Measurements from ENCODE around the gene BCL7A. TPM values are rescaled to one million over a fixed set of nuclear protein-coding genes. Genes with fewer than 3 reads are reported as not detected.
"Not testable (repeated sequence)": the region's sequence is repeated elsewhere in the genome, so short reads cannot be mapped to it uniquely, and the experiment has no call there.

BCL7A gene
- total RNA-seq = 6.0 and 9.6 TPM in 2 replicates

DNA sequence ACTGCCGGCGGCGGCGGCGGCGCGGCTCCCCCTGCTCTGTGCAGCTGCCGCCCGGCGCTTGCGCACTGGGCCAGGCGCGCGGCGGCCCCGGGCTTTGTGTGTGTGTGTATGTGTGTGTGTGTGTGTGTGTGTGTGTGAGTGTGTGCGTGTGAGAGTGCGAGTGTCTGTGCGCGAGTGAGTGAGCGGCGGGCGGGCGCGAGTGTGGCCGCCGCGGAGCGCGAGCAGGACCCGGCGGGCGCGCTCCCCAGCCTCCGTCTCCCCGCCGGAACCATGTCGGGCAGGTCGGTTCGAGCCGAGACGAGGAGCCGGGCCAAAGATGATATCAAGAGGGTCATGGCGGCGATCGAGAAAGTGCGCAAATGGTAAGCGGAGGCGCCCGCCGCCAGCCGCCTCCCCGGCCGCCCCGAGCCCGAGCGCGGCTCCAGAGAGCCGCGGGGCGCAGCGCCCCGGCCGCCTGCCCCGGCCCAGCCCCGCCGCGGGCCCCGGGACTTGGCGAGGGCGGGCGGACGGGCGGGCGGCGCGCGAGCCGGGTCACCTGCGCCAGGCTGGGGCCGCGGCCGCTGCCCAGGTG, at the start of gene BCL7A:
TSS of gene BCL7A (plus strand) at position 63 of the 571 bp plus-strand sequence. CDS start at position 271, 208 bp downstream.
- DNase-seq (ENCODE audit: low read depth in 2 of 2) = peak; percentile 51 to 78

DNA sequence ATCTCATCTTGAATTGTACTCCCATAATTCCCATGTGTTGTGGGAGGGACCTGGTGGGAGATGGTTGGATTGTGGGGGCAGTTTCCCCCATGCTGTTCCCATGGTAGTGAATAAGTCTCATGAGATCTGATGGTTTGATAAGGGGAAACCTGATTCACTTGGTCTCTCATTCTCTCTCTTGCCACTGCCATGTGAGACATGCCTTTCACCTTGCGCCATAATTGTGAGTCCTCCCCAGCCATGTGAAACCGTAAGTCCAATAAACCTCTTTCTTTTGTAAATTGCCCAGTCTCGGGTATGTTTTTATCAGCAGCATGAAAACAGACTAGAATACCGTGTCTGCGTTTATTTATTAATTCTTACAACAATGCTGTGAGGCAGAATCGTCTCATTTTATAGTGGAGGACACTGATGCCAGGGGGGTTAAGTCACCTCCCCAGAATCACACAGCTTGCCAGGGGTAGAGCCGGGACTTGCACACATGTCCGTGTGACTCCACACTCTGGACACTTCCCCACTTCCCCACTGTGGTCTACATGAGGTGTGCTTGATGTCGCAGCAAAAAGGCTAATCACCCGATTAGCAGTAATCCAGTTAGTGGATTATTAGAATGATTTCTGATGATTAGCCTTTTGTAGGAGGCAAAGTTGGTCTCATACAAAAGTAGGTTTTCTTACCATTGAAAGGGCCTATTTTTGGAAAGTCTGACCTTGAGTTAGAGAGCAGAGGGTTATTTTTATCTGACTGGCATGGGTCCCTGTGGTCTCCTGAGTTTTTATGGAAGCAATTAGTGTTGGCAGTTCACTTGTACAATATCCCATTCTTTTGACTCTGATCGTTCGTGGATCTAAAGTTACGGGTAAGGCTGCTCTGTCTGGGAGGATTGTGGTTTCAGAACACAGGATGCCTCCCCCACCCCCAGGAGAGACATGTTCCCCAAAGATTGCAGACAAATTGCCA, 47.4 kb upstream of the BCL7A start:
- DNase-seq (ENCODE audit: low read depth in 2 of 2) = no peak

DNA sequence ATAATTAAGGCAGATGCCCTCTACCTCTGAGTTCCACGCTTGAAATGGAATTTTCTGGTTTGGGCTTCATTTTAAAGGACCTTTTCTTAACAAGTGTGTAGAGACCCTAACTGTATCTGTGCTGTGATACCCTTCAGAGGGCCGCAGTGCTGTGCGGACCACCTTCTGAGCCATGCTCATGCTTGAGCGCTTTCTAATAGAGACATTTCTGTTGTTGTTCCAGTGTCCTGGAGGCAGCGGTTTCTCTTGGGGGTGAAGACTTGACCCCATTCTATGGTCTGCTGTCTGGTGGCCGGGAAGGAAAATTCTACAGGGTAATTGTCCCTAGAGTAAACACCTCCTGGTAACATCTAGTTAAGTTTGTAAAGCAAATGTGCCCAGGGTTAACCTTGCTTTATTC, 46.7 kb upstream of the BCL7A start:
- DNase-seq (ENCODE audit: low read depth in 2 of 2) = no peak

DNA sequence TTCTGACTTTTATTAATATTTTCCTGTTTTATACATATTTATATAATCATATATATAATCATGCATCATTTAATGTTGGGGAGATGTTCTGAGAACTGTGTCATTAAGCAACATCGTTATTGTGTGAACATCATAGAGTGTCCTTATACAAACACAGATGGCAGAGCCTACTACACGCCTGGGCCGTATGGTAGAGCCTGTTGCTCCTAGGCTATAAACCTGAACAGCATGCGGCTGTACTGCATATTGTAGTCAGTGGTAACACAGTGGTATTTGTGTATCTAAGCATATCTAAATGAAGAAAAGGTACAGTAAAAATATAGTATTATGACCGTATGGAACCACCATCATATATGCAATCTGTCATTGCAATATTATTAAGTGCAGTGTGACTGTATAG, 44.7 kb upstream of the BCL7A start:
- no peak for DNase-seq (ENCODE audit: low read depth in 2 of 2)

DNA sequence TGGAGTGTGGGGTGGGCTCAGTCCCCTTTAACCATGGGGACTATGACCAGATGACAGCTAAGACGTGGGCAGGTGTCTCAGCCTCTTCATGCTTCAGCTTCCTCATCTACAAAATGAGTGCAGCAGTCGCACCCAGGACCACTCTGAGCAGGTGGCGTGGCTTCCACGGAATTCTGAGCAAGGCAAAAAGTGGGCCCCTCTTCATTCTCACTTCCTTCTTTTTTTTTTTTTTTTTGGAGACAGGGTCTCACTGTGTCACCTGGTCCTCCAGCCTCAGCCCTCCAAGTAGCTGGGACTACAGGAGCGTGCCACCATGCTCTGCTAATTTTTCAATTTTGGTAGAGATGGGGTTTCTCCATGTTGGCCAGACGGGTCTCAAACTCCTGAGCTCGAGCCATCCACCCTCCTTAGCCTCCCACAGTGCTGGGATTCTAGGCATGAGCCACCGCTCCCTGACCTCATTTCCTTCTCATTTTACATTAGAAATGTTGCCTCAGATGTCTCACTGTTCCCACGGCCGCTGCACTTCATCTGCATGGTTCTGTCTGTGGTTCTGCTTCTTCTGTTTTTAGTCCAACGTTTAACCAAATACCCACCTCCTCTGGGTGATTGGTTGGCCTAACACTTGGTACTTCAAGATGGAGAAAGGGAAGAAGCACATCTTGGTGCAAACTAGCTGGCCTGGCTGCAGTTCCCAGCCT, 41.3 kb upstream of the BCL7A start:
- no peak for DNase-seq (ENCODE audit: low read depth in 2 of 2)

DNA sequence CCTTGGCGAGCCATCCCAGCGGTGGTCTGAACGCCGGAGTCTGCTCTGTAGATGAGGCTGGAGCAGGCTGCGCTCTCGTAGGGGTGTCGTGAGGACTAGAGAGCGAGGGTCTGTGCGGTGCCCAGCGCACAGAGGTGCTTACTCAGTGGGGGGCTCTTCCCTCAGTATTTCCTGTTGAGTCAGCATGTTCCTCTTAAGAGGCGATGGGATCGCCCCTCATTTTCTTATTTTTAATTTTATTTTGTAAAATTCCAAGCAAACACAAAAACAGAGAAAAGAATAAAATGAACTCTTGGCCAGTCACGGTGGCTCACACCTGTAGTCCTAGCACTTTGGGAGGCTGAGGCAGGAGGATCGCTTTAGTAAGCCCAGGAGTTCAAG, 40.8 kb upstream of the BCL7A start:
- DNase-seq (ENCODE audit: low read depth in 2 of 2) = no peak

DNA sequence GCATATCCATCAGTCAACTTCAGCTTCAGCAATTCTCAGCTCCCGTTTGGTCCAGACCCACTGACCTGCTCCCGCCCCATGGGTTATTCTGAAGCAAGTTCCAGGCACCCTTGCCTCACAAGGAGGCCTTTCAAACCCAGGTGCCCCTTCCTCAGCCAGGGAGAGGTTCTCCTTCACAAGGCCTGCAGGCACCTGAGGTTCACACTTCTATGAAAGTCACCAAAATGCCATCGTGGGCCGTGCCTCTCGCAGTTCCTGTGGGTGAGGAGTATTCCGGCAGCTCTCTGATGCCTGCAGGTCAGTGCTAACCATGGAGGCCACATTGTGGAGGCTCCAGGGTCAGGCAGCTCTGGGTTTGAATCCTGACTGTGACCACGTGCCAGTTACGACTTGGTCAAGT, 40.2 kb upstream of the BCL7A start:
- DNase-seq (ENCODE audit: low read depth in 2 of 2) = no peak

DNA sequence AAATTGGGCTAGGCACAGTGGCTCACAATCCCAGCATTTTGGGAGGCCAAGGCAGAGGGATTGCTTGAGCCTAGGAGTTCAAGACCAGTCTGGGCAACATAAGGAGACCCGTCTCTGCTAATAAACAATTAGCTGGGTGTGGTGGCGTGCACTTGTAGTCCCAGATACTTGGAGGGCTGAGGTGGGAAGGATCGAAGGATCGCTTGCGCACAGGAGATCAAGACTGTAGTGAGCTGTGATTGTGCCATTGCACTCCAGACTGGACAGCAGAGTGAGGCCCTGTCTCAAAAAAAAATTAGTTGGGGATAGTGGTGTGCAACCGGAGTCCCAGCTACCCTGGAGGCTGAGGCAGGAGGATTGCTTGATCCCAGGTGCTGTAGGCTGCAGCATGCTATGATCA, 38.7 kb upstream of the BCL7A start:
- DNase-seq (ENCODE audit: low read depth in 2 of 2) = no peak

DNA sequence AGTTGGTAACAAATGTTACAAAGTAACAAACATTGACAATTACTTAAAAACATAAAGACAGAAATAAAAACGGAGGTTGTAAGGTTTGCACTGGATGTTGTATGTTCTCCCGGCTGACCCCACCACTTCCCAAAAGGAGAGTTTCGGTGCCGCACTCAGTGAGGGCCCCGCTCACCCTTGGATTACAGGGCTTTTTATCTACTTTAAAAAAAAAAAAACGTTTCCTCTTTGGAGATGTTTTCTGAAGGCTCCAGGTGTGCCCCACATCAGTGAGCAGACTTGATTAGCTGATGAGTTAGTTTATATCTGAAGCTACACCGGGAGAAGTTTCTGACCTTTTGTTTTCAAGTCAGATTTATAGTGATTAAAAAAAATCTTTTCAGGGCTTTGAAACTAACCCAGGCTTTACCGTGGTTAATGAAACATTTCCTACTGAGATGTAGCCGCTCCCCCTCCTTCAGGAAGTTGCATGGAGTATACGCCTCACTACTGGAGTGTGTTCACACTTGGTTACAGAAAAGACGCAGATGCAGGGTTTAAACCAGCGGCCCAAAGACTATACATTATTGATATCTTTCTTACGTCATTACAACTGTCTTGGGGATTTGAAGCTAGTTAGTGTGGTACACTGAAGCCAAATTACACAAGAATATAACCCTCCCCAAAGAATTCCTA, 38.0 kb upstream of the BCL7A start:
- no peak for DNase-seq (ENCODE audit: low read depth in 2 of 2)

DNA sequence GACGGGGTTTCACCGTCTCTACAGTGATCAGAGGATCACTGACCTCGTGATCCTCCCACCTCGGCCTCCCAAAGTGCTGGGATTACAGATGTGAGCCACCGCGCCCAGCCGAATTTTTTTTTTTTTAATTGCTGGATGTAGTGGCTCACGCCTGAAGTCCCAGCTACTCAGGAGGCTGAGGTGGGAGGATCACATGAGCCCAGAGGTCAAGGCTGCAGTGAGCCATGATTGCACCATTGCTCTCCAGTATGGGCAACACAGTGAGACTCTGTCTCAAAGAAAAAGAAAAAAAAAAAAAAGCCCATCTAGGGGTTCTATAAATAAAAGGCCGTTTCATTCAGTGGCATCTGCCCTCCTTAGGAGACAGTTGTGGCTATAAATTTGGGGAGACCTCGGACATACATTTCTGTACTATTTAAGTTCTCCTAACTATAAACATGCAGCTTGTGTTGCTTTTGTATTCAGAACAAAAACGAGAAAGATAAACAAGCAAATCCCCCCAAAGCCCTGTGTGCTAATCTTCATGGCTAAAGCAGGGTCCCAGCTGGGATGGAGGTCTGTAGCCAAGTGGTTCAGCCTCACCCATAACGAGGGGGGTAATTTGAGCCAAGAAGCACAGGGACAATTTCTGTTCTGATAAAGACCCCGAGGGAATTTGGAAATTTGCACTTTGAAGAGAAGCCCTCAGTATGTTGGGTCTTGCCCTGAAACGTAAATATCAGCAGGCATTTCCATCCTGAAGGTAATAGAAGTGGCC, 35.0 kb upstream of the BCL7A start:
- DNase-seq (ENCODE audit: low read depth in 2 of 2) = no peak

DNA sequence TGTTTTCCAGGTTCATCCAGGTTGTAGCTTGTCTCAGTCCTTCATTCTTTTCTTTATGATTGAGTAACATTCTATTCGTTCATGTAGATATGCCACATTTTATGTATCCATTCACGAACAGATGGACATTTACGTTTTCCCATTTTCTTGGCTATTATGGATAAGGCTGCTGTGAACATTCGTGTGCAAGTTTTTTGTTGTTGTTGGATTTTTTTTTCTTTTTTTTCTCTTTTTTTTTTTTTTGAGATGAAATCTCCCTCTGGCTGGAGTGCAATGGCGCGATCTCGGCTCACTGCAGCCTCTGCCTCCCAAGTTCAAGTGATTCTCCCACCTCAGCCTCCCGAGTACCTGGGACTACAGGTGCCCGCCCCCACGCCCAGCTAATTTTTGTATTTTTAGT, 33.2 kb upstream of the BCL7A start:
- not testable (repeated sequence) for DNase-seq (ENCODE audit: low read depth in 2 of 2)

DNA sequence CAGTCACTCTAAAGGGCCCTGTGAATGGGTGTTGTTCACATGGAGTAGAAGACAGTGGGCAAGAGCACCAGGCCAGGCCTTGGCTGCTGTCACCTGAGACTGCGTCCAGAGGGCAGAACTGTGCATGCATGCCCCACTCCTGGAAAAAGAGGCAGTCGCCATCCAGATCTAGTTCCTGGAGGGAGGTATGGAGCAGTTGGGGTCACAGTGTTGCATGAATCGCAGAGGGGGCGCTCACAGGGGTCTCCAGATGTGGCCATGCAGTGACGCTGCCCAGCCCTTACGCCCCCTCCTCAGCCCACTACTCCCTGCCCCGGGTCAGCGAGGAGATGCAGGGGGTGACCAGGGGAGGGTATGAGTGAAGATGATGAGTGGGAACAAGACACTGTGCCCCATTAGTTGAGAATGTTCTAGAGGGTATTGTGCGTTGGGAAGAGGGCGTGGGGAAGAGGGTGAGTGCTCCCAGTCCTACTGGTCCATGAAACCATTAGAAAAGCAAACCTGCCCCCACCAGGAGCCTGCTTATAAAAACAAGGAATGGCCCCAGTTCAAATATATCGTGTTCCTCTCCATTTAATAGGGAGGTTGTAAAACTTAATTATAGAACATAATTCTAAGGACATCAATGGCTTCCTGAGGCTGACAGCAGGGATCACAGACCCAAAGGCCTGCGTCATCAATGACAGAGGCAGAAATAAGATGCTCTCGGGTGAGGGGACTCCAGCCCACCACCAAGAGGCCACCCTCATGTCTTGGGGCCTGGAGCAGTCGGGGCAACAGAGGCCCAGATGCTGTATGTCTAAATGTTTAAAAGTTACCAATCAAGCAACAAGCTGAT, 32.2 kb upstream of the BCL7A start:
- DNase-seq (ENCODE audit: low read depth in 2 of 2) = no peak

DNA sequence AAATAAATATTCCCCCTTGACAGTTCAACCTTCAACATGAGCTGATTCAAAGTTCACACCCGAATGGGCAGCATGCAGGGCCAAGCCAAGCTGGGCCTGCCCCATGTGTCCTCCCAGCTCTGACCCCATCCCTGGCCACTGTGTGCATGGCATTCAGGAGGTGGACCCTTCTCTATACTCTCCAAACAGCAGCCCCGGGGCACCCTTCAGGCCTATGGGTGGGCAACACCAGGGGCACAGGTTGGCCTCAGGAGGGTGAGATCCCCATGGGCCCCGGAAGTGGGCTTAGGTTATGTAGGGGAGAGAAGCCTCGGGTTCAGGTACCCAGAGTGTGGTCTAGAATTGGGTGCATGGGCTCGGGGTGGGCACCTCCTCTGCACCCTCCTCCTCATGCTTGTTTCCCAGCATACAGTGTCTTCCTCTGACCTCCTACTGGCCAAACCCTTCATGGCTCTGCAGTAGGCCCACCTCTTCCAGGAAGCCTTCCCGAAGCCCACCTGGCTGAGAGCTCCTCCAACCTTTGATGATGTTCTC, 31.5 kb upstream of the BCL7A start:
- no peak for DNase-seq (ENCODE audit: low read depth in 2 of 2)

DNA sequence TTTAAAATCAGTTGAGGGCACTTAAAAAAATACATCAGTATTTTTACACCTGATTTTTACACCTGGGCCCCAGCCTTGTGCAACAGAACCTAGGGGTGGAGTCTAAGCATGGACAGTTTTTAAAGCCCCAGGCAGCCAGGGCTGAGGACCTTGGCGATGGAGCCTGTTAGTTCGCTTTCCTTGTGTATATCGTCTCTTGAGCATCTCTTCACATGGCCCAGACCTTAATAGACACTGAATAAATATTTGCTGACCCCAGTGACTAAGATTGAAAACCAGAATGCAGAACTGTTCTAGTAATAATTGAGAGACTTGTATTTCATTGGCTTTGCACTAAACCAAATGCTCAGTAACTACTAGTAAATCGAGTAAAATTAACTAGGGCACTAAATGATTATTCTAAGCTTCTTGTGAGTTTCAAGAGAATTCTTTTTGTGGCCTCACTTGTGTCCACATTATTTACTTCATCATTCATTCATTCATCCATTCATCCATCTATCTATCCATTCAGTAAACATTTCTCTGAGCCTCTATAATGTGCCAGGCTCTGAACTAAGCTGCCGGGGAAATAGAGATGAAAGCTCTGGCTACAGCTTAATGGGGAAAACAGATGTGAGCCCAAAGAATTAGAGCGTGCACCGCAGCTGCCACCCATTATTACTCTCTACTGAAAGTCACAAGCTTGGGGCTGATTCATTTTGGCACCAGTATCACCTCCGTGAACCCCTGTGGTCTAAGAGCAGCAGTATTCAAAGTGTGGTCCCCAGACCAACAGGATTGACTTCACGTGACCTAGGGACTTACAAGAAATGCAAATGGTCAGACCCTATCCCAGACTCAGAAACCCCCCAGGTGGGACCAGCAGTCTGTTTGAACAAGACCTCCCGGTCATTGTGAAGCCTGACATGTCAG, 30.7 kb upstream of the BCL7A start:
- no peak for DNase-seq (ENCODE audit: low read depth in 2 of 2)

DNA sequence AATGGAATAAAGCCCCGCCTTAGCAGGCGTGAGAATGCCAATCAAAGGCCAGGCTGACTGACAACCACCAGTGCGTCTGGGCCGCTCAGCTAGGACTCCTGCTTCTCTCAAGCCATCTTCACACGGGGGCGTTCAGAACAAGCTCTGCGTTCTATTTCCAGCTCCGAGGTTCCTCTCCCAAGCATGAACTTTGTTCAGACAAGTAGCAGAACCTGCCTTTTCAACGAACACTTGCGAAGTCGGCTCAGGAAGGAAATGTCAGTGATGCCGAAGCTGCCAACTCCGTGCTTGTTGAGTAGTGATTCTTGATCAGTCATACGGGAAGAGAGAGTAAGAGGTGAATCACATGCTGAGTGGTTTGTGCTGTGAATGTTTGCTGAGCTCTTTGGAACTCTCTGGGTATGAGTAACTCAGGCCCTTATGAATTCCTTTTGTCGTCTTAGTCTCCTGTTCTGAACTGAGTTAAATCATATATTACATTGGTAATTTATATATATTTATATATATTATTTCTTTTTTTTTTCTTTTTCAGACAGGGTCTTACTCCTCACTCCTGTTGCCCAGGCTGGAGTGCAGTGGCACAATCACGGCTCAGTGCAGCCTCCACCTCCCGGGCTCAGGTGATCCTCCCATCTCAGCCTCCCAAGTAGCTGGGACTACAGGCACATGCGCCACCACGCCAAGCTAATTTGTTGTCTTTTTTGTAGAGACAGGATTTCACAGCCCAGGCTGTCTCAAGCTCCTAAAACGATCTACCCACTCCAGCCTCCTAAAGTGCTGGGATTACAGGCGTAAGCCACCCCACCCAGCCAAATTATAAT, 29.4 kb upstream of the BCL7A start:
- DNase-seq (ENCODE audit: low read depth in 2 of 2) = peak; percentile 50 to 97

DNA sequence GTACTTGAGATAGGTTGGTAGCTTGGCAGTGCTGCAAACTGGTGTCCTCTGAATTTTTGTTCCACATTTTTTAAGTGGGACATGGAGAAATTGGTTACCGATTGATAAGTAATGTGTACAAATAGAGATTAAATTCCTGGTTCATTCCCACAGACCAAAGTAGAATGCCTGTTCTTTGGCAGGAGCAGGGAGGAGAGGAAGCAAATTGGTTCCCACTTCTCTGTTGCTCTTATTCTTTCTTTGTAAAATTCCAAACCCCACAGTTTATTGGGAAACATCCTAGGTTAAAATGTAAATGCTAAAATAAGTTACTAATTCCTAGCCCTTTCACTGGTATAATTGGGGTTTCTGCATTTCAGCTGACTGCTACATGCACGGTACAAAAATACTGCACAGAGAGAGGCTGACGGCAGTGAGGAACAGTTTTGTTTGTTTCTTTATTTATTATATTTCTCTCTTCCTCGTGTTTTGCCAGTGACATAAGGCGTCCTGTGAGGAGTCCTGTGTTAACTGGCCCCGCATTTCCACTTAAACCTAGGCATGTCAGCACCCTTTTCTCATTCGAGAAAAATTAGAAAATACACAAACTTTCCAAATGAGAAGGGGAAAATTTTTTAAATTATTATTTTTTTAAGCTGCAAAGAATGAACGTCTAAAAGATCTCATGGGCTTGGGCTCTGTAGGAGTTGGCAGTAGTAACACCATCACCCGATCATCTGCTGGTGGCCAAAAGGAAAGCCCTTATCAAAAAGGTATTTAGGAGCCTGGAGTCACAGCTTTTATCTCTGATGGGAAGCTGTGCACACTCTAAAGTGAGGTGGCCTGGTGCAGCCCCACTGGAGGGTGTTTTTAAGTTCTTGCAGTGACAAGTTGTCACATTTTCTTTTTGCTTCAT, 25.4 kb upstream of the BCL7A start:
- no peak for DNase-seq (ENCODE audit: low read depth in 2 of 2)

All from dermis microvascular lymphatic vessel endothelial cell (primary cell).